GM21381 (cell line): ENCODE measurements around the gene XRCC2.
"Not testable (repeated sequence)": the region's sequence is repeated elsewhere in the genome, so short reads cannot be mapped to it uniquely, and the experiment has no call there.

Experiments
- ATAC-seq: cut with Tn5 transposase; IDR thresholded peaks from one replicate; pipeline ENCODE4 v1.9.1; 2021; ENCODE audit warnings: mild to moderate bottlenecking, moderate library complexity; ENCODE audit not compliant: unreplicated experiment

XRCC2 gene

GRCh38 chr7:152666078-152666477, 9.9 kb downstream of the XRCC2 start:
- ATAC-seq: no peak

GRCh38 chr7:152664636-152665035, 11.3 kb downstream of the XRCC2 start:
- ATAC-seq: no peak

- no peak for ATAC-seq
Observed at GRCh38 chr7:152663931-152664330, 12.0 kb downstream of the XRCC2 start.

GRCh38 chr7:152663148-152663740, 12.7 kb downstream of the XRCC2 start:
- ATAC-seq: no peak

GRCh38 chr7:152661479-152661878, 14.5 kb downstream of the XRCC2 start:
- no peak for ATAC-seq

GRCh38 chr7:152660021-152660420, 15.9 kb downstream of the XRCC2 start:
- no peak for ATAC-seq

GRCh38 chr7:152654971-152655370, 21.0 kb downstream of the XRCC2 start:
- ATAC-seq: no peak

- ATAC-seq: no peak
Observed at GRCh38 chr7:152649220-152649619, 26.7 kb downstream of the XRCC2 start.

- ATAC-seq: no peak
Observed at GRCh38 chr7:152647009-152647408, 28.9 kb downstream of the XRCC2 start.

- ATAC-seq: not testable (repeated sequence)
Observed at GRCh38 chr7:152646579-152646978, 29.4 kb downstream of the XRCC2 start.

- ATAC-seq: no peak
Observed at GRCh38 chr7:152643979-152644559, 31.9 kb downstream of the XRCC2 start.

GRCh38 chr7:152641384-152641783, 34.6 kb downstream of the XRCC2 start:
- no peak for ATAC-seq

GRCh38 chr7:152640829-152641228, 35.1 kb downstream of the XRCC2 start:
- ATAC-seq: no peak

- ATAC-seq: no peak
Observed at GRCh38 chr7:152637920-152638580, 37.9 kb downstream of the XRCC2 start.

- no peak for ATAC-seq
Observed at GRCh38 chr7:152637161-152637560, 38.8 kb downstream of the XRCC2 start.

- no peak for ATAC-seq
Observed at GRCh38 chr7:152636441-152636840, 39.5 kb downstream of the XRCC2 start.

GRCh38 chr7:152633504-152633903, 42.4 kb downstream of the XRCC2 start:
- ATAC-seq: no peak

GRCh38 chr7:152633072-152633471, 42.9 kb downstream of the XRCC2 start:
- ATAC-seq: no peak

- not testable (repeated sequence) for ATAC-seq
Observed at GRCh38 chr7:152628772-152629171, 47.2 kb downstream of the XRCC2 start.

- no peak for ATAC-seq
Observed at GRCh38 chr7:152624228-152624627, 51.7 kb downstream of the XRCC2 start.

GRCh38 chr7:152621426-152621825, 54.5 kb downstream of the XRCC2 start:
- ATAC-seq: no peak

GRCh38 chr7:152619027-152619739, 56.8 kb downstream of the XRCC2 start:
- ATAC-seq: no peak
